Mammary epithelial cell (primary cell): ENCODE results near the gene DSTN.

Source experiments
- CTCF ChIP-seq, 2 donors: IDR thresholded peaks in 1 of 2; conservative IDR thresholded peaks in 1 of 2; 2 replicates each; pipeline ENCODE4 v1.5.1; 2011 to 2012; ENCODE audit warnings: inconsistent platforms in 2 of 2, low read length in 2 of 2, mild to moderate bottlenecking in 2 of 2, control low read depth in 1 of 2, low read depth in 1 of 2; ENCODE audit not compliant: insufficient read depth in 1 of 2; ENCODE audit errors: extremely low read depth in 1 of 2
- EZH2 ChIP-seq: IDR thresholded peaks from 2 replicates; pipeline ENCODE4 v1.6.1; 2012; ENCODE audit warnings: low read length, inconsistent platforms, borderline replicate concordance

- TF ChIP-seq CTCF (conservative IDR thresholded peaks at IDR 0.05 in 1 of 2, IDR thresholded peaks at IDR 0.05 in 1 of 2; ENCODE audit: extremely low read depth in 1 of 2, insufficient read depth in 1 of 2, low read depth in 1 of 2, low read length in 2 of 2) (no peak), EZH2 (no peak)
These were observed 61.9 kb downstream of the DSTN start for GRCh38 chr20:17631576-17632319.
